Lower lobe of right lung (tissue), 2 donors: ENCODE results near the gene IL13RA1. TPM values are rescaled to one million over a fixed set of nuclear protein-coding genes. Genes with fewer than 3 reads are reported as not detected.

Source experiments
- ATAC-seq, 2 donors: fragments of 200-7000 bp; cut with Tn5 transposase; one replicate each; pipeline ENCODE4 v1.9.1; 2020 to 2022; ENCODE audit warnings: mild to moderate bottlenecking in 2 of 2, moderate library complexity in 2 of 2
- DNase-seq: peaks from one replicate; pipeline ENCODE4 v3.0.0-alpha.2; 2020
- H3K27ac ChIP-seq: fragments of 200-600 bp; one replicate; pipeline ENCODE4 v1.8.0; 2022
- H3K27me3 ChIP-seq: fragments of 200-600 bp; one replicate; pipeline ENCODE4 v1.8.0; 2022; ENCODE audit warnings: low read depth
- H3K36me3 ChIP-seq: fragments of 200-600 bp; one replicate; pipeline ENCODE4 v1.8.0; 2022; ENCODE audit warnings: mild to moderate bottlenecking
- H3K4me1 ChIP-seq: fragments of 200-600 bp; one replicate; pipeline ENCODE4 v1.8.0; 2022
- H3K4me3 ChIP-seq: fragments of 200-600 bp; one replicate; pipeline ENCODE4 v1.8.0; 2022; ENCODE audit warnings: mild to moderate bottlenecking
- H3K9me3 ChIP-seq: fragments of 200-600 bp; one replicate; pipeline ENCODE4 v1.8.0; 2022
- CTCF ChIP-seq: fragments of 200-600 bp; IDR thresholded peaks from one replicate; pipeline ENCODE4 v1.8.0; 2022; ENCODE audit warnings: antibody characterized with exemption, mild to moderate bottlenecking
- intact Hi-C: fragments of 100-400 bp; cut with DNase I; formaldehyde crosslinking; loops from one replicate; pipeline ENCODE4 v1.11.0; 2022
- total RNA-seq: library from RNA; stranded (reverse); fragmentation: NEBNext Ultra II Directional; extraction: Animal tissue kit (Norgen Biotek cat#: 25700); gene quantifications from one replicate; pipeline ENCODE4 v1.2.1, GENCODE V29; 2021
- donor health status: DM: no; HTN: yes; CAD: no; lungs with severe emphysema.

Gene IL13RA1
- total RNA-seq, 1 donor from 2014 or later, result 84.0 TPM

- TF ChIP-seq CTCF, result no peak
Measured at GRCh38 chrX:118693843-118694242, 33.6 kb upstream of the IL13RA1 start.

GRCh38 chrX:118694638-118695037 lies 32.8 kb upstream of the IL13RA1 start:
- H3K4me3 ChIP-seq, result no peak overlapping the region
- TF ChIP-seq CTCF, result no peak
- ATAC-seq (no peak), DNase-seq (no peak)
- no peaks in the 10 kb centered on the region for H3K9me3 ChIP-seq
- H3K4me1 ChIP-seq, result no peaks in the 10 kb centered on the region
- no peaks in the 10 kb centered on the region for H3K36me3 ChIP-seq
- H3K27ac ChIP-seq, result no peak overlapping the region
- no peaks in the 10 kb centered on the region for H3K27me3 ChIP-seq
- intact Hi-C loops, result no loop called here

More at GRCh38 chrX:118693843-118694242, 33.6 kb upstream of the IL13RA1 start:
- DNase-seq, result no peak
- H3K36me3 ChIP-seq, result no peaks in the 10 kb centered on the region
- ATAC-seq, result no peak
- no peaks in the 10 kb centered on the region for H3K4me1 ChIP-seq
- H3K27ac ChIP-seq, result no peak overlapping the region
- intact Hi-C loops, result no loop called here
- no peaks in the 10 kb centered on the region for H3K27me3 ChIP-seq
- no peak overlapping the region for H3K4me3 ChIP-seq
- H3K9me3 ChIP-seq, result no peaks in the 10 kb centered on the region

- DNase-seq (no peak), ATAC-seq (peak; percentile 49 to 79)
- H3K4me1 ChIP-seq, result no peaks in the 10 kb centered on the region
- intact Hi-C loops, result no loop called here
- no peak overlapping the region for H3K27ac ChIP-seq
- H3K9me3 ChIP-seq, result no peaks in the 10 kb centered on the region
- no peak for TF ChIP-seq CTCF
- H3K27me3 ChIP-seq, result no peaks in the 10 kb centered on the region
- H3K36me3 ChIP-seq, result no peaks in the 10 kb centered on the region
- no peak overlapping the region for H3K4me3 ChIP-seq
Measured at GRCh38 chrX:118698516-118699170, 28.8 kb upstream of the IL13RA1 start.

GRCh38 chrX:118702741-118703140 lies 24.7 kb upstream of the IL13RA1 start:
- no peak for ATAC-seq
- H3K4me1 ChIP-seq, result no peaks in the 10 kb centered on the region
- H3K9me3 ChIP-seq, result no peaks in the 10 kb centered on the region
- no peak for TF ChIP-seq CTCF
- intact Hi-C loops, result no loop called here
- H3K4me3 ChIP-seq, result no peak overlapping the region
- H3K27me3 ChIP-seq, result no peaks in the 10 kb centered on the region
- no peaks in the 10 kb centered on the region for H3K36me3 ChIP-seq
- H3K27ac ChIP-seq, result no peak overlapping the region
- no peak for DNase-seq

GRCh38 chrX:118706681-118707080 lies 20.7 kb upstream of the IL13RA1 start:
- H3K27me3 ChIP-seq, result no peaks in the 10 kb centered on the region
- DNase-seq (no peak), ATAC-seq (no peak)
- H3K27ac ChIP-seq, result no peak overlapping the region
- no peak for TF ChIP-seq CTCF
- no peaks in the 10 kb centered on the region for H3K36me3 ChIP-seq
- H3K9me3 ChIP-seq, result no peaks in the 10 kb centered on the region
- intact Hi-C loops, result no loop called here
- H3K4me3 ChIP-seq, result no peak overlapping the region
- no peaks in the 10 kb centered on the region for H3K4me1 ChIP-seq
